ENCODE results near the gene CD63. TPM values are rescaled to one million over a fixed set of nuclear protein-coding genes. Genes with fewer than 3 reads are reported as not detected.

Gene CD63
- total and polyA plus RNA-seq, 2 of the 13 experiments (the other 11 are each of a cell fraction or from before 2014, with no cell fraction given): 234 to 277 TPM

- TF ChIP-seq ZNF281 (CRISPR knock-in tag; IDR thresholded peaks at IDR 0.05; ENCODE audit: borderline replicate concordance): no peak
- TF ChIP-seq CSRNP1 (CRISPR knock-in tag; IDR thresholded peaks at IDR 0.05): 0 out of 2 replicates have a peak, but pooled peaks have one; percentile 18
- no peak for TF ChIP-seq ZNF253 (CRISPR knock-in tag; IDR thresholded peaks at IDR 0.05; ENCODE audit: borderline replicate concordance)
- peak; percentile 3 for TF ChIP-seq SRSF1 (optimal IDR thresholded peaks at IDR 0.05; ENCODE audit: low read depth, low read length)
- TF ChIP-seq SNAPC4 (CRISPR knock-in tag; IDR thresholded peaks at IDR 0.05): 0 out of 2 replicates have a peak, but pooled peaks have one; percentile 49
- no peak for TF ChIP-seq ZUFSP (CRISPR knock-in tag; IDR thresholded peaks at IDR 0.05; ENCODE audit: borderline replicate concordance)
- no peak for TF ChIP-seq ZNF780A (CRISPR knock-in tag; IDR thresholded peaks at IDR 0.05)
- TF ChIP-seq NFRKB (IDR thresholded peaks at IDR 0.05): no peak
- no peak for TF ChIP-seq ZNF333 (CRISPR knock-in tag; IDR thresholded peaks at IDR 0.05; ENCODE audit: borderline replicate concordance)
- TF ChIP-seq ZFP1 (CRISPR knock-in tag; IDR thresholded peaks at IDR 0.05): no peak
These were observed 12.2 kb downstream of the CD63 start (continued) for GRCh38 chr12:55716582-55716957.

Data from HepG2 (cell line).